Activated CD4-positive, CD25-positive, alpha-beta regulatory T cell (primary cell): Measurements from ENCODE around the gene SLC7A6.
A peak's percentile ranks its signal among the peaks of the same experiment; 100 is the strongest.

Experiments used
- DNase-seq, 4 experiments: peaks; one replicate each; lab custom pipeline; 2025; lab: John Stamatoyannopoulos, UW

Gene SLC7A6

DNA sequence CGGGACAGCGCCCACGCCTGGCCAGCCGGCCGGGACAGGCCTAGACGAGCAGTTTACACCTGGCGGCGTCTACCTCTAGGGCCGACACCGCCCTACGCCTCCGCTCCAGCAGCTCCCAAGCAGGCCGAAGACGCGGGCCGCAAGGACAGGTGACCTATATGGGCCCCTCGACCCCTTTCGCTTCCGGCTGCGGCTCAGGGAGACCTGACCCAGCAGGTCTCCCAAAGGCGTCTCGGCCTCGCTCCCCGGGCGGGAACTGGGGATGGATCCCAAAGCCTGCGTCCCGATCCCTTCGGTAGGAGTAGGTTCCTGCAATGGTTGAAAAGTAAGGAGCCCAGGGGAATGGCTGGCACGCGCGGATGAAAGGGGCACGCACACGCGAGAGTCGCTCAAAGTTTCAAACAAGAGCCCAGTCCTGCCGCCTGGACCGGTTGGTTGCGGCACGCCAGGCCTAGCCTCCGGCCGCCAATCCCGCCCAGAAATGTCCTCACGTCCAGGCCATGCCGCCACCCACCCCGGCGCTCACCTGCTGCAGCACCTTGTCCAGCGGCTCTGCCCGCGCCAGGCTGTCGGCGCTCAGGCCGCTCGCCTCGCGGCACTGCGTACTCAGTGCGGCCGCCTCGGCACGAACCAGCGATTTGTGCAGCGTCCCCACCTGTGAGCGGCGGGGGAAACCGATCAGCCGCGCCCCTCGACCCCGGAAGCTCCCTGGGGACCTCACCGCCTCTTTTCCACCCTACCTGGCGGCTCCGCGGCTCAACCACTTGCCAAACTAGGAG is 29.0 kb upstream of the SLC7A6 start:
- DNase-seq, result no peak

DNA sequence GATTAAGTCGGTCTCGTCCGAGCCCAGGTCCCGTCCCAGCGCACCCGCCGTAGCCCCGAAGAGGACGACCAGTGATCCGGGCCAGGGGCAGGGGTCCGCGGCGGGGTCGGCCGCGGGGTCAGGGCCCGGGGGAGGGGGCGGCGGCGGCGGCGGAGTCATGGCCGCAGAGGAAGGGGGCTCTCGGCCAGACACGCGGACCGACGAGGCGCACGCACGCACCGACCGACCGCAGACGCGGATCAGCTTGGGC is 28.5 kb upstream of the SLC7A6 start, which contains the start of gene ESRP2:
Gene ESRP2, minus strand, starts transcription at position 241 of the 250 bp plus-strand sequence. Its CDS starts 82 bp downstream, at position 159.
- DNase-seq, result no peak

DNA sequence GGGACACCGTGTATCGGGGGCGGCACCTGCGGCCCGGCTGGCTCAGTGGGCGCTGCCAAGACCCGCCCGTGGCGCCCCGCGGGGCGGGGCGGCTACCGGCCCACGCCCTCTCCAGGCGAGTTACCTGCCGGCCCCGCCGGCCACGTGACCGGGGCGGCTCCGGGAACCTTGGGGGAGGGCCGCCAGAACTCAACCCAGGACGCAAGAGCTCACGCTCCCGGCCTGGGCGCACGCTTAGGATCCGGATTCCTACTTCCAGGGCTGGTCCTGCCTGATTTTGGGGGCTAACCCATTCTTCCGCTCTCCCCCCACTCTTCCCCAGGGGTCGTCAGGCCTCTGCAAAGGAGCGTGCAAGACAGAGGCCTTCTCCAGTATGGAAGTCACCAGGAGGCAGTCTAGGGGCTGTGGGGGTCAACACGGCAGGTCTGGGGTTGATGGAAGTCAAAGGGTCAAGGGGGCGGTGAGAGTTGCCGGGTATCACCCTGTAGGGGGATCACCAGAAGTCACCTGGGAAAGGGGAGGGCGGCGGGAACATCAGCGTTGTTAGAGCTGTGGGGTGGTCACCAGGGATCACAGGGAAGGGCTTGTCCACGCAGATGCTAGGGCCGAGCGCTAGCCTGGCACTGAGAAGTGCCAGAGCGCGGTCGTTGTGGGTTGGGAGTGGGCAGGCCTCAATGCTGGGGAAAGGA is 28.0 kb upstream of the SLC7A6 start:
- DNase-seq, result peak in 1 of 4 experiments; percentile 10

DNA sequence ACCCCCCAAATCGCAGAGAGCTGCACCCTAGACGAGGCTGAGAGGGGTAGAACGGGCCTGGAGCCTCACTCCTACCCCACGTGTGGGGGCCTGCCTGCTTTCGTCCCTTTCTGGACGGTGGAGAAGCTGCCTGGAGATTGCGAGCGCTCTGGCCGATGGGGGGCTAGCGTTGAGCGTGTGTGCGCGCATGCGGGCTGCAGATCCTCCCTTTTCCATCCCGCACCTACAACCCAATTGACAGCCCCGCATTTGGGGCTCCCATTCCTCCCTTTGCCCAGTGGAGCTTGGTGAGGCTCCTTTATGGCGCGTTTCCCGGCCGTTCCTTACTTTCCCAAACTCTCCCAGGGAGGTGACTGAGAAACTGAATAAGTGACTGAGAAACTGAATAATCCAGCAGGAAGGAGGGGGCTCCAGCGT is 27.5 kb upstream of the SLC7A6 start:
- no peak for DNase-seq

DNA sequence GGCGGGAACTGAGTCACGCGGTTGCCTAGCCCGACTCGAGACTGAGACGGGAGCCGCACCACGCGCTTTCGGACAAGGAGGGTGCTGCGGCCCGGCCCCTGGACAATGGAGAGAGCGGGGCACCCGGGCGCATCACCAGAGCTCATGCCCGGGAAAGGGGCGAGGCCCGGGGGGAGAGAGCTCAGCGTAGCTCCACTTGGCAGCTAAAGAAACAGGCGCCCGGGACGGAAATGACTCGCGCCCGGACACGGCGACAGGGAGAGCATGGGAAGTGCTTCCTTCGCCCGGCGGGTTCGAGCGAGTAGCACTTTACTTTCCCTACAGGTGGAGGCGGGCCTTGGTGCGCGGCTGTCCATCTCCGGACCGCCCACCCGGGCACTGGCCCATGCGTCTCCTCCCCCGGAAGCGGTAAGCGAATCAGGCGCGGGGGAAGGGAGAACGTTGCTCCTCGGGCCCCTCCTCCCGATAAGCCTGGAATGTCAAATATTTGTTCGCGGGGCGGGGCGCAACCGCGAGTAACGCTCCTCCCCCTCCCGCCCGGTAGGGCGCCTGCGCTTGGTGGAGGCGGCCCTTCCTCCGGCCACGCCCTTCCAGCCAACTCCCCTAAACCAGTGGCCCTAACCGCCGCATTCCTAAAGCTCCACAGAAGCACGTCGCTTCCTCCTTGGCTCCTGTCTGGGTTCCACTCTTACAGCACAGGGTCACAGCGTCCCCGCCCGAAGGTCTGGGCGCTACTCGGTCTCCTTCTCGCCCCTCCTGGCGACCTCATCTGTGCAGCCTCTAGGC is 26.9 kb upstream of the SLC7A6 start:
- peak; percentile 66 to 84 (median 70) for DNase-seq

DNA sequence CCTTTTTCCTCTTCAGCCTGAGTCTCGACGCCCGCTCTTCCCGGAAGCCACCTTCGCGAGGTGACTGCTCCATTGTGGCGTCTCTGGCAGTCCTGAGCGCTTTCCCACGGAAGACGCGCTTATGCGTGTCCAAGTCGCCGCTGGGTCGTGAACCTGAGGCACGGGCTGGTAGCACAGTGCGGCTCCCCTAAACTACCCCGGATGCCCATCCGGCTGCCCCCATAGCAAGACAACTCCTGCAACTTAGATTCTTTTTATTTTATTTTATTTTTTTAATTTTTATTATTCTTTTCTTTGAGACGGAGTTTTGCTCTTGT is 26.3 kb upstream of the SLC7A6 start:
- no peak for DNase-seq

DNA sequence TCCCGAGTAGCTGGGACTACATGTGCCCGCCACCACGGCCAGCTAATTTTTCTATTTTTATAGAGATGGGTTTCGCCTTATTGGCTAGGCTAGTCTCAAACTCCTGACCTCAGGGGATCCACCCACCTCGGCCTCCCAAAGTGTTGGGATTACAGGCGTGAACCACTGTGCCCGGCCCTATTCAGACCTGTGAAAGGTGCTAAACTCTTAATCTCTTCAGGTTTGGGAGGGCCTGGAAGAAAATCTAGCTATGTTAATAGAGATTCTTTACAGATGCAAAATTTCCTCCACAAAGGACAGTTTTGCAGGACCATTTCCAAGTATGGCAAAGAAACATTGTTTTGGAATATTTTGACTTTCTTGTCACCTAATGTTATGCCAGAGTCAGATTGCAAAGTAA is 22.2 kb upstream of the SLC7A6 start:
- DNase-seq, result no peak

DNA sequence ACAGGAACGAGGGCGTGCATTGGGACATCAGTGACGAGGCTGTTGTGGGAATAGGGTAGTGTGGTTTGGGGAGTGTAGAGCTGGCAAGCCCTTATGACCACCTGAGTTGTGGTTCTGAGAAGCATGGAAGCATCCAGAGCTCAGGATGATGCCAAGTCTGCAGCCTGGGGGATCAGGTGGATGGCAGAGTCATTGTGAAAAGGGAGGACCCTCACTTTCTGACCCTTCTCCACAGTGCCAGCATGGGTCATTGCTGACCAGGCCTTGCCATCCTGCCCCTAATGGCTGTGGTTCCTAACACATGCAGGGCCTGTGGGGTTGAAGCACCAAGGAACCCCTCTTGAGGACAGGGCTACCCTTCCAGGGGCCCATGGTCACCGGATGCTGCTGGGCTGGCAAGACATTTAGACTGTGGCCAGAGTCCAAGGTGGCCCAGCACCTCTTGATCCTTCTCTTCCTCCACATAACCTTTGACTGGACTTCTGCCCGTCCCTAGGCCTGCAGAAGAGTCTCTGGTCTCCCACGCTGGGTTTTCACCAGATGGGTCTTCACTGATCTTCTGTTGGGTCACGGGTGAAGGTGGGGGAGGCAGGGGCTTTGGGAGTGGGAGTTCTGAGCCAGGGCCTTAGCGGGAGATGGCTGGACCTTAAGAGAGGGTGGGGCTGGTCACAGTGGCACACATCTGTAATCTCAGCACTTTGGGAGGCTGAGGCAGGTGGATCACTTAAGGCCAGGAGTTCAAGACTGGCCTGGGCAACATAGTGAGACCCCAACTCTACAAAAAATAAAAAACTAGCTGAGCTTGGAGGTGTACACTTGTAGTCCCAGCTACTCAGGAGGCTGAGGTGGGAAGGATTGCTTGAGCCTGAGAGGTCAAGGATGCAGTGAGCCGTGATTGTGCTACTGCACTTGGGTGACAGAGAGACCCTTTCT is 21.1 kb upstream of the SLC7A6 start:
- DNase-seq, result no peak

DNA sequence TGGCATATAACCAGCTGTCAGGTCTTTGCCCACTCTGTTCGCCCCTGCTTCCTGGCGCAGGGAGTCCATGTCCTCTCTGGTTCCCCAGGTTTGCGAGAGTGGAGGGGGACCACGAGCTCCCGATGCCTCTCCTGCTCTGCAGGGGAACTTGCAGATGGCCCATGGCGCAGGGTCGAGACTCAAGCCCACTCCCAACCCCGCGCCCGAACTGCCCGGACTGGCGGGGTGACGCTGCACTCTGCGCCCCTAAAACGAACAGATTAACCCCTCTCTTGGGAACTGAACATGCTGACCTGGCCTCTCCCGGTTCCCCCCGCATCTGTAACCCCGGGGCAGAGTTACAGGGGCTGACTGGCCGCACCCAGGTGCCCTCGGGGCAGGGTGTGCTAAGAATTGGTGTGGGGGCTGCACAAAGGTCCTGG is 19.8 kb upstream of the SLC7A6 start:
- DNase-seq, result no peak

DNA sequence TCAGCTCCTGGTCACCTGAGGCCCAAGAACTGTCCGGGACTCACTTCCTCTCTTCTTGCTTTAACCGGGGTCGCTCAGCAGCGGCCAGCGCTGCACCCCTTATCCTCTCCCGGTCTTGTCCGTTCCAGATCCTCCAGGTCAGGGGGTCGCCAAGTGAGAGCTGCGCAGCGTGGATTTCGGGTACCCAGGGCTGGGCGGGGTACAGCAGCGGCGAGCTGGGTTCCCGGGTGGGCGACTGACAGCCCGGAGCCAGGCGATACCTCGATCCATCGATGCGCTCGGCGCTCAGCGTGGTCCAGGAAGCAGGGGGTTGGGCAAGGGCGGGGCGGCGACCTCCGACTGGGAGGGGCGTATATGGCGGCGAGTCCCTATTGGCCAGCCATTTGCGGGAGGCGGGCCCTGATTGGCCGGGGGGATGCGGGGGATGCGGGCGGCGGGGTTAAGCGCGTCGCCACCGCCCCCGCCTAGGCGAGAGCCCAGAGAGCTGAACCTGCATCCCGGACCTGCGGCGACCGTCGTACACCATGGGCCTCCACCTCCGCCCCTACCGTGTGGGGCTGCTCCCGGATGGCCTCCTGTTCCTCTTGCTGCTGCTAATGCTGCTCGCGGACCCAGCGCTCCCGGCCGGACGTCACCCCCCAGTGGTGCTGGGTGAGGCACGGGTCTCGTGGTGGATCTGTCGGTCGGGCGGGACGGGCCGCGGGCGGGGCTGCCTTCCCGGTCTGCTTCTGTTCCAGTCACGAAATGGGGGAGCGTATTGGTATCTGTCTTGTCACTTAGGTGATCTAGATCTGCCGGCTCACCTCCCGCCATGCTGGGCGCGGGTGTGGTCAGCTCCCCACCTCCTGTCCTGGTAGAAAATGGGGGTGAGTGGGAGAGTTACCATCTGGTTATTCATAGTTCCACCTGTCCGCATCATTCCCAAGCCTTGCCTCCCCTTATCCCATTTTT is 19.1 kb upstream of the SLC7A6 start, which contains the start of gene PLA2G15:
Gene PLA2G15, plus strand, starts transcription at position 471 of the 951 bp plus-strand sequence. Its CDS starts 54 bp downstream, at position 525.
- peak; percentile 91 to 96 (median 94) for DNase-seq

DNA sequence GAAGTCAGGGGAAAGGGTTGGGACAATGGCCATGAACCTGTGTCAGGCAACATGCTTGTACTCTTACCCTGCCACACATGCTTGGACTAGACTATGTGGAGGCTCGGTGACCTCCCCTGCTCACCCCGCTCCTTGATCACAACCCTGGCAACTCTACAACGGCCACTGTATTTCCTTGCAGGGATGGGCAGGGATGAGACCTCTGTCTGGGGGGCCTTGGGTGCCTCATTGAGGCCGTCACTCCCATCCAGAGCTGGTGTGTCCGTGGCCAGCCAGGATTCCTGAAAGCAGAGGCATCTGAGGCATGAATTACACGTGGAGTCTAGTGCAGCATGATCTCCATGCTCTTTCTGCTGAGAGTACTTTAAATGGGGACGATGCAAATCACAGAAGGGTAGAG is 18.2 kb upstream of the SLC7A6 start:
- no peak for DNase-seq

DNA sequence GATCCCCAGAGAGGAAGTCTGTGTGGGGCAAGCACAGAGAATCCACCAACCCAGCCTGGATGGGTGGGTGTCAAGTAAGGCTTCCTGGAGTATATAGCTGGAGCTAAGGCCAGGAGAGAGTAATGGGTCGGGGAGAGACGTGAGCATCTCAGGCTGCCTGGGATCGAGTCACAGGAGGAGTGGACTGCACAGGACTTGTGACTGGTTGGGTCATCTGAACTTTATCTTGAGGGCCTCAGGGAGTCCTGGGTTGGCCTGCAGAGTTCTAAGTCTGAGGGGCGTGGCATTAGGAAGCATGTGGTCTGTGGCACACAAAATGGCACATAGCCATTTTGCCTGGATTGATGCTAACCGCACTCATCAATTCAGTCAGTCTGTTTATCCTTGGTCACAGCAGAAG is 17.7 kb upstream of the SLC7A6 start:
- no peak for DNase-seq

DNA sequence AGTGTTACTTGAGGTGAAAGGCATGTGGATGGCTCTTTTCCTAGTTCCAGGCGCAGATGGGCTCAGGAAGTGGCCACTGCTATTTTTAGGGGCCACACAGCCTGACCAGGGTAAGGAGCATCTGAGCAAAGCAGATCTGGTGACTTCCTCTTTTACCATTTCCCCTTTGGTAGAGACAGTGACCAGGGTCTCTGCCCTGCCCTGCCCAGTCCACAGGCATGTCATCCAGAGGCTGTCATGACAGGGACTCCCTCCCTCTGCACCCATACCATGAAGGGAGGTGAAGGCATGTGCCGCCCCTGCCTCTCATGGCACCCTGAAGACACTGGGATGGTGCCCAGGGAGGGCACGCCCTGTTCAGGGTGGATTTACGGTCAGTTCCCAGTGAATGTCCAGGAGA is 16.9 kb upstream of the SLC7A6 start:
- DNase-seq, result no peak

DNA sequence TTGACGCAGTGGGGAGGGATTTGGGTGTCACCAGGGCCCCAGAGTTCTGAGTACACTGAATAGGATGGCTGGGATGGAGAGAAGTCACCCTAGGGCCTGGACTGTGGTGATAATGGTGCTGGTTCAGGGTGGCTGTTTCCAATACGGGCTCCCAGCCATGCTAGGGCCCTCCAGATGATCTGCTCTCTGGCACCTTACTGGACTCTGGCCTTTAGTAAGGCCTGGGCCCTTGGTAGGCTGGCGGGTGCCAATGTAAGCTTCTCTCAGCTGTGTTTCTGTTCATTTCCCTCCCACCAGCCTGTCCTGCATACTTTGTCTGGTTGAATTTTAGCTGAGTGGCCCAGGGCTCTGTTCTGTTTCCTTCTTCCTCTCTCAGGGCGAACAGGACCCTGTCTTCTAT is 16.4 kb upstream of the SLC7A6 start:
- no peak for DNase-seq

DNA sequence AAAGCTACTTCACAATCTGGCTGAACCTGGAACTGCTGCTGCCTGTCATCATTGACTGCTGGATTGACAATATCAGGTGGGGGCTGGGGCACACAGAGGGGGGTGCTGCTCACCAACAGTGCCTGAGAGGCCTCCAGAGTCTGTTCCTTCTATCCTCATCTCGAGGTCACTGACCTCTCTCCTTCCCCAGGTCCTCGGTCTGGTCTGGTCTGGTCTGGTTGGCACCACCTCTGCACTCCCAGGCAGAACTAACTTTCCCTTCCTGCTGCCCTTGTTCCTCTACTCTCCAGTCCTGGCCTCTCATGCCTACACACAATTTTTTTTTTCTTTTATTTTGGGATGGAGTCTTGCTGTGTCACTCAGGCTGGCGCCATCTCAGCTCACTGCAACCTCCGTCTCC is 15.0 kb upstream of the SLC7A6 start:
- no peak for DNase-seq

DNA sequence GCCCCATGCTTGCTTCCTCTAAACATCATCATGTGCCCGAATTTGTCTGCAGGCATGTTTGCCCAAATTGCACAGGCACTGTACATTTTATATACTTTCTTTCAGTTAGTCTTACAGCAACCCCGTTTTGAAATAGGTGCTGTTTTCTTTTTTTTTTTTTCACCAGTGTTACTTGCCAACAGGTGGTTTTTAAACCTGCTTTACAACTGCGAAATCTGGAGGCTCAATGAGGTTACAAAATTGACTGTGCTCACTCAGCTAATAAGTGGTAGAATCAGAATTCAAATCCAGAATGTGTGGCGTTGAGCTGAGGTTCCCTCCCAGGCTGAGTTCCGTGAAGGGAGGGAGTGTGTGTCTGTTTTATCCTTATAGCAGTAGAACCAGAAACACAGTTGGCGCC is 13.4 kb upstream of the SLC7A6 start:
- no peak for DNase-seq

DNA sequence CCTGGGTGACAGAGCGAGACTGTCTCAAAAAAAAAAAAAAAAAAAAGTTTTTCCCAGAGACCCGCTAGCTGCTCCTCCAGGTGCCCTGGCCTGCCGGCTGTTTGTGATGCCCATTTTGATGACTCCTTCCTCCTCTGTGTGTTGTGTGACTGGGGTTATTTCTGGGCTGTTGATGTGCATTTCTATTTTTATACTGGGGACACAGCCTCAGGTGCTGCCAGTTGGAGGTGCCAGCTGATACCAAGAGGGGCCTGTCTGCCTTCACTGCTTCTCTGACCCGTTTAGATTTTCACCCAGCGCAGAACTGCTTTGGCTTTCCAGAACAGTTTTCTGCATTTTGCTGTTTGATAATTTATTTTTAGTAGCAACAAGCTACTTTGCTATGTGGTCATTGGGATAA is 12.5 kb upstream of the SLC7A6 start:
- DNase-seq, result no peak

DNA sequence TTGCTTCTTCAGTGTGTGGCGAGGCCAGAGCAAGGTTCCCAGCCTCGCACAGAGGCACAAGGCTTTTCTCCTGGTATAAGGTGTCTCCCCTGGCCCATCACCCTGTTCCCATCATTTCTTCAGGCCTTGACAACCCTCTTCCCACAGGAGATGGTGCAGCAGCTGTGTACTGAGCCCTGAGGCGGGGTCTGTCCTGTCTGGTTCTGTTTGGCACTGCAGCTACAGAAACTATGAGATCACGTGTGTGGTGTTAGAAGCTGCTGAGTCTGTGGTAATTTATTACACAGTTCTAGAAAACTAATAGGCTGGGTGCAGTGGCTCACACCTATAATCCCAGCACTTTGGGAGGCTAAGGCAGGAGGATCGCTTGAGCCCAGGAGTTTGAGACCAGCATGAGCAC is 11.9 kb upstream of the SLC7A6 start:
- no peak for DNase-seq

DNA sequence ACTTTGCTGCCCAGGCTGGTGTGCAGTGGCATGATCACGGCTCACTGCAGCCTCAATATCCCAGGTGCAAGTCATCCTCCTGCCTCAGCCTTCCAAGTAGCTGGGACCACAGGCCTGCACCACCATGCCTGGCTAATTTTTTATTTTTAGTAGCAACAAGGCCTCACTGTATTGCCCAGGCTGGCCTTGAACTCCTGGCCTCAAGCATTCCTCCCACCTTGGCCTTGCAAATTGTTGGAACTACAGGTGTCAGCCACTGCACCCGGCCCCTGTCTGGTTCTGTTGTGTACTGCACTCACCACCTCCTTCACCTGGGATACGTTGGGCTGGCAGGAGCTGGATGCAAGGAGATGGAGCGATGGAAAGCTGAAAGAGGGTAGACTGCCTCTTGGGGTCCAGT is 10.6 kb upstream of the SLC7A6 start:
- no peak for DNase-seq

DNA sequence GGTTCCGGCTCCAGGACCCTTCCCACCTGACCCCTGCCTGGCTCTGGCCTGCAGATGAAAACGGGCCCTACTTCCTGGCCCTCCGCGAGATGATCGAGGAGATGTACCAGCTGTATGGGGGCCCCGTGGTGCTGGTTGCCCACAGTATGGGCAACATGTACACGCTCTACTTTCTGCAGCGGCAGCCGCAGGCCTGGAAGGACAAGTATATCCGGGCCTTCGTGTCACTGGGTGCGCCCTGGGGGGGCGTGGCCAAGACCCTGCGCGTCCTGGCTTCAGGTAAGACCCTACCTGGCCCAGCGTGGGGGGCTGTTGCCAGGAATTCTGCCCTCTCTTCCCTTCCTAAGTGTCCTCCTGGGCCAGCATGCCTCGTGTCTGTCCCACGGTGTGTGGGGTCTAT is 8.6 kb upstream of the SLC7A6 start:
- DNase-seq, result no peak
